Endothelial cell of umbilical vein (primary cell): Measurements from ENCODE around the gene GORASP1. TPM values are rescaled to one million over a fixed set of nuclear protein-coding genes. Genes with fewer than 3 reads are reported as not detected.

Experiments
- BruUV-seq: library from RNA; stranded (reverse); fragments of 400-500 nt; replicated peaks from 2 replicates; lab custom pipeline; 2021; lab: Mats Ljungman, UMichigan
- CTCF ChIA-PET: fragments of 300-600, 350-600 bp; sonication (Branson Sonifier 250); formaldehyde crosslinking; loops from one replicate; lab custom pipeline; 2021; ENCODE audit warnings: antibody characterized with exemption, inconsistent platforms; lab: Charles Lee
- POLR2A ChIA-PET: fragments of 300-600, 350-600 bp; sonication (Branson Sonifier 250); formaldehyde crosslinking; loops from one replicate; lab custom pipeline; 2021; ENCODE audit warnings: antibody characterized with exemption, inconsistent platforms; lab: Charles Lee
- DNase-seq: peaks from one replicate; pipeline ENCODE4 v3.0.0-alpha.2; 2011; ENCODE audit warnings: low read depth, low spot score
- FAIRE-seq: peaks from 2 replicates; lab custom pipeline; 2011; peaks lifted over from hg19 to GRCh38; lab: Jason Lieb, UNC
- H2AFZ ChIP-seq: 2 replicates; pipeline ENCODE4 v1.6.0; 2012; ENCODE audit warnings: low read depth, low read length, control low read depth, inconsistent platforms
- H3K27ac ChIP-seq: 2 replicates; pipeline ENCODE4 v1.5.1; 2011; ENCODE audit warnings: low read depth, mild to moderate bottlenecking, control low read depth, low read length, moderate library complexity; ENCODE audit not compliant: insufficient read depth
- H3K27me3 ChIP-seq, 2 experiments: 2 replicates each; pipeline versions ENCODE4 v1.6.0 to v1.6.1; 2011; ENCODE audit warnings: low read length in 2 of 2, mixed read lengths in 1 of 2; ENCODE audit not compliant: control insufficient read depth in 2 of 2, insufficient read depth in 2 of 2
- H3K36me3 ChIP-seq, 2 experiments: 2 replicates in 1 of 2; 3 replicates in 1 of 2; pipeline ENCODE4 v1.5.1; 2011; ENCODE audit warnings: low read length in 2 of 2, mild to moderate bottlenecking in 1 of 2, moderate library complexity in 1 of 2; ENCODE audit not compliant: control insufficient read depth in 2 of 2, insufficient read depth in 2 of 2; ENCODE audit errors: extremely low read depth in 1 of 2
- H3K4me1 ChIP-seq: 3 replicates; pipeline ENCODE4 v1.5.1; 2011; ENCODE audit warnings: mild to moderate bottlenecking, low read length; ENCODE audit not compliant: control insufficient read depth, insufficient read depth; ENCODE audit errors: extremely low read depth
- H3K4me2 ChIP-seq: 2 replicates; pipeline ENCODE4 v1.6.1; 2011; ENCODE audit warnings: low read length, control low read depth, mixed read lengths; ENCODE audit not compliant: insufficient read depth
- H3K4me3 ChIP-seq, 3 experiments: fragments of 200-600 bp in 1 of 3; sonication (generic), shearing (Covaris generic) in 1 of 3; replicated peaks in 1 of 3; 2 replicates each; pipeline ENCODE4 v1.5.1; 2011 to 2016; ENCODE audit warnings: control low read depth in 3 of 3, low read length in 3 of 3, mild to moderate bottlenecking in 2 of 3, inconsistent platforms in 1 of 3, low read depth in 1 of 3, moderate library complexity in 1 of 3; ENCODE audit not compliant: insufficient read depth in 1 of 3
- H3K79me2 ChIP-seq: 2 replicates; pipeline ENCODE4 v1.6.0; 2012; ENCODE audit warnings: low read length, inconsistent platforms; ENCODE audit not compliant: control insufficient read depth, insufficient read depth
- H3K9ac ChIP-seq: replicated peaks from 2 replicates; pipeline ENCODE3; 2011; ENCODE audit warnings: low read length, control low read depth; ENCODE audit not compliant: insufficient read depth; ENCODE audit errors: extremely low read depth
- H3K9me1 ChIP-seq: replicated peaks from 3 replicates; pipeline ENCODE4 v1.6.0; 2011; ENCODE audit warnings: mild to moderate bottlenecking, low read length; ENCODE audit not compliant: control insufficient read depth, insufficient read depth; ENCODE audit errors: extremely low read depth
- H3K9me3 ChIP-seq: replicated peaks from 2 replicates; pipeline ENCODE4 v1.5.1; 2012; ENCODE audit warnings: low read length, inconsistent platforms; ENCODE audit not compliant: control insufficient read depth, insufficient read depth
- H4K20me1 ChIP-seq: replicated peaks from 2 replicates; pipeline ENCODE3; 2011; ENCODE audit warnings: mild to moderate bottlenecking, low read length; ENCODE audit not compliant: control insufficient read depth, insufficient read depth; ENCODE audit errors: extremely low read depth
- CTCF ChIP-seq, 2 donors: IDR thresholded peaks; 1 replicate in 1 of 2; 2 replicates in 1 of 2; pipeline ENCODE4 v1.5.1; 2011; ENCODE audit warnings: low read length in 2 of 2, mild to moderate bottlenecking in 2 of 2, moderate library complexity in 2 of 2, control low read depth in 1 of 2, inconsistent platforms in 1 of 2, low read depth in 1 of 2; ENCODE audit not compliant: insufficient read depth in 1 of 2; ENCODE audit errors: extremely low read depth in 1 of 2
- EZH2 ChIP-seq: IDR thresholded peaks from 2 replicates; pipeline ENCODE4 v1.6.1; 2012; ENCODE audit warnings: borderline replicate concordance, low read depth, mild to moderate bottlenecking, moderate library complexity, low read length, inconsistent platforms; ENCODE audit not compliant: severe bottlenecking
- FOS ChIP-seq: IDR thresholded peaks from 2 replicates; pipeline ENCODE4 v1.6.1; 2011; ENCODE audit warnings: mild to moderate bottlenecking, low read length, moderate library complexity, borderline replicate concordance; ENCODE audit not compliant: insufficient read depth
- GATA2 ChIP-seq: IDR thresholded peaks from 2 replicates; pipeline ENCODE4 v1.7.0; 2011; ENCODE audit warnings: low read depth, mild to moderate bottlenecking, moderate library complexity, mixed read lengths, low read length; ENCODE audit not compliant: insufficient read length, insufficient read depth
- JUN ChIP-seq: IDR thresholded peaks from 2 replicates; pipeline ENCODE4 v1.6.1; 2011; ENCODE audit warnings: borderline replicate concordance, low read depth; ENCODE audit not compliant: insufficient read length, insufficient read depth
- MAX ChIP-seq: IDR thresholded peaks from 2 replicates; pipeline ENCODE4 v1.6.1; 2011; ENCODE audit not compliant: insufficient read depth, insufficient read length
- MYC ChIP-seq: IDR thresholded peaks from one replicate; pipeline ENCODE4 v1.6.1; 2011; ENCODE audit warnings: mild to moderate bottlenecking, low read depth, low read length
- POLR2A ChIP-seq: IDR thresholded peaks from 2 replicates; pipeline ENCODE4 v1.6.1; 2012; ENCODE audit warnings: low read depth, mild to moderate bottlenecking, control low read depth, low read length
- POLR2AphosphoS5 ChIP-seq: IDR thresholded peaks from 2 replicates; pipeline ENCODE4 v1.6.1; 2012; ENCODE audit warnings: low read depth, mild to moderate bottlenecking, control low read depth, low read length, moderate library complexity; ENCODE audit not compliant: insufficient read depth
- dilution Hi-C: fragments of 300-500 bp; cut with MboI; formaldehyde crosslinking; loops from one replicate; pipeline ENCODE4 v1.15.0; 2019; ENCODE audit warnings: low sequenced_read_pairs; ENCODE audit not compliant: extremely low pct_ligation_motif_present
- intact Hi-C: fragments of 100-400 bp; cut with micrococcal nuclease; formaldehyde crosslinking; loops from one replicate; pipeline ENCODE4 v1.10.0; 2022
- polyA plus RNA-seq, 4 experiments: library from polyadenylated mRNA; depleted of rRNA in 3 of 4; stranded (reverse) in 3 of 4; unstranded in 1 of 4; fragments of >200 nt; gene quantifications; 2 replicates each; pipeline versions ENCODE4 v1.2.1 to v1.2.3, GENCODE V29; 2011 to 2012; ENCODE audit warnings: missing spikeins in 1 of 4
- total RNA-seq: library from RNA; stranded (reverse); gene quantifications from 2 replicates; pipeline ENCODE4 v1.2.3, GENCODE V29; 2021

Gene GORASP1
- total and polyA plus RNA-seq, 2 donors (not counting 3 experiments of a cell fraction or from before 2014, with no cell fraction given), result 62.5 to 68.0 TPM

DNA sequence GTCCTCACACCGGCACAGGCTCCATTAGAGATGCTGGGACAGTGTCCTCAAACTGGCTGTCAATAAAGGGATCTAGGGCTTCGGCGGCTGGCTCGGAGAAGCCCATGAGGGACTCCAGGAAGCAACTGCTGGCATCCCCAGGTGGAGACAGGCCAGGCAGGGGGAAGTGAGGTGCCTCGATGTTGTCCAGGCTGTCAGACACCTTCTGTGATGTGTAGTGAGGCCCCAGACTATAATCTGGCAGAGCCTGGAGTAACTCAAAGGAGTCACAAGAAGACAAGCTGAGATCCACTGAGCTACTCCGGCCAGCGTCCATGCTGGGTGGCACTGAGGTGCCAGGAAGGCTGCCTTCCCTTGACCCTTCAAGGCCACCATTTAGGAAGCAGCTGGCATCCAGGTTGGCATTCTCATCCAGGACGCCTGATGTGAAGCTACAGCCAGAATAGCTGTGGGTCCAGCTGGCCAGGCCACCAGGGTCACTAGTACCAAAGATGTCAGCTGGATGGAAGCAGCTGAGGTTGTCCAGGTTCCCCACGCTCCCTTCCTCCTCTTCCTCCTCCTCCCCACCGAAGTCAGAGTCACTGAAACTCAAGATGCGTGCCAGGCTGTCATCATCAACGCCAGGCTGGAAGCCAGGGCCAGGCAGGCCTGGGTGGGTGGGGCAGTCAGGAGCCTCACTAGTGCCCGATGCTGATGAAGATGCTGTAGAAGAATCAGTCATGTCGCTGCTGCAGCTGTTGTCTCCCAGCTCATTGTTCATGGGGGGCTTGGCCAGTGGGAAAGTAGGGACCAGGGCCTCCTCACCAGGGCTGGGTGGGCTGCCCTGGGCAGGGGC is 35.8 kb upstream of the GORASP1 start:
- ChIA-PET POLR2A (no interaction called here), CTCF (interaction anchor here (0.6 to 1.8 kb wide), 5 partner anchors 23 to 48 kb away, joined by 3 to 5 read pairs (median 4); no protein-coding TSS in a partner anchor)
- intact Hi-C loops (loop anchor here (10.0 kb wide), 1 partner anchor 418 kb away; no protein-coding TSS in a partner anchor), dilution Hi-C loops (no loop called here)
- no peak for TF ChIP-seq POLR2AphosphoS5
- no peak for TF ChIP-seq EZH2
- TF ChIP-seq CTCF (IDR thresholded peaks at IDR 0.05; ENCODE audit: extremely low read depth in 1 of 2, insufficient read depth in 1 of 2, low read depth in 1 of 2, low read length in 2 of 2), result no peak
- no peak for TF ChIP-seq POLR2A
- TF ChIP-seq MYC, result no peak
- no peak for TF ChIP-seq FOS
- no peak for TF ChIP-seq MAX
- no peak for TF ChIP-seq JUN
- no peak for TF ChIP-seq GATA2
- H3K27ac ChIP-seq, result no peak overlapping the region
- no peak overlapping the region for H3K4me2 ChIP-seq
- no peak overlapping the region for H3K9ac ChIP-seq
- peaks cover 4 to 32% of the 10 kb centered on the region in 2 experiments for H3K36me3 ChIP-seq
- peaks cover 52% of the 10 kb centered on the region for H3K79me2 ChIP-seq
- H3K4me3 ChIP-seq, result no peak overlapping the region
- no peaks in the 10 kb centered on the region for H4K20me1 ChIP-seq
- DNase-seq, result no peak
- no peaks in the 10 kb centered on the region for H3K27me3 ChIP-seq
- no peak overlapping the region for H2AFZ ChIP-seq
- H3K9me3 ChIP-seq, result no peaks in the 10 kb centered on the region
- no peak for FAIRE-seq
- H3K9me1 ChIP-seq, result no peaks in the 10 kb centered on the region
- BruUV-seq, result no TSS peak
- H3K4me1 ChIP-seq, result peaks cover 33% of the 10 kb centered on the region
